NB4 (cell line): ENCODE measurements around the gene TRAF3IP3.

Experiments
- POLR2A ChIP-seq: IDR thresholded peaks from 2 replicates; pipeline ENCODE4 v1.6.1; 2011; ENCODE audit warnings: mild to moderate bottlenecking; ENCODE audit not compliant: insufficient read length; ENCODE audit errors: extremely low read depth
- TF ChIP-seq, protein P1 (sequence below): IDR thresholded peaks from 2 replicates; pipeline ENCODE4 v1.6.1; 2011; ENCODE audit warnings: low read depth, low read length
- TF ChIP-seq, protein P2 (sequence below): IDR thresholded peaks from one replicate; pipeline ENCODE4 v1.5.1; 2012; ENCODE audit warnings: low read depth, low read length

DNA sequence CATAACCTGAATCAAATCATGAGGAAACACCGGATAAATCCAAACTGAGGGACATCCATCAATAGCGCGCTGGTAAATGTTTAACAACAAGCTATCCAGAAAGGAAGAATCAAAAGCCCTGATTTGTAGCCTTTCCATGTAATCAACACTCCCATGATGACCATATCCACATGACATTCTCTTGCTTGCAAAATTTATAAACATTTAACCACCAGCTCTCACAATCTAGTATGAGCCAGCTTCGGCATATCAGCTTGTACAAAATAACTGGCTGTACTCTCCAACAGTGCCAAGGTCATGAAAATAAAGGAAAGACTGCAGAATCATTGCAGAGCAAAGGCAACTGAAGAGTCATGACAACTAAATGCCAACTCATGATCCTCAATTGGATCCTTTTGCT lies 35.5 kb upstream of the TRAF3IP3 start:
- TF ChIP-seq, protein P1, sequence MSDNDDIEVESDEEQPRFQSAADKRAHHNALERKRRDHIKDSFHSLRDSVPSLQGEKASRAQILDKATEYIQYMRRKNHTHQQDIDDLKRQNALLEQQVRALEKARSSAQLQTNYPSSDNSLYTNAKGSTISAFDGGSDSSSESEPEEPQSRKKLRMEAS: no peak
- TF ChIP-seq, protein P2, sequence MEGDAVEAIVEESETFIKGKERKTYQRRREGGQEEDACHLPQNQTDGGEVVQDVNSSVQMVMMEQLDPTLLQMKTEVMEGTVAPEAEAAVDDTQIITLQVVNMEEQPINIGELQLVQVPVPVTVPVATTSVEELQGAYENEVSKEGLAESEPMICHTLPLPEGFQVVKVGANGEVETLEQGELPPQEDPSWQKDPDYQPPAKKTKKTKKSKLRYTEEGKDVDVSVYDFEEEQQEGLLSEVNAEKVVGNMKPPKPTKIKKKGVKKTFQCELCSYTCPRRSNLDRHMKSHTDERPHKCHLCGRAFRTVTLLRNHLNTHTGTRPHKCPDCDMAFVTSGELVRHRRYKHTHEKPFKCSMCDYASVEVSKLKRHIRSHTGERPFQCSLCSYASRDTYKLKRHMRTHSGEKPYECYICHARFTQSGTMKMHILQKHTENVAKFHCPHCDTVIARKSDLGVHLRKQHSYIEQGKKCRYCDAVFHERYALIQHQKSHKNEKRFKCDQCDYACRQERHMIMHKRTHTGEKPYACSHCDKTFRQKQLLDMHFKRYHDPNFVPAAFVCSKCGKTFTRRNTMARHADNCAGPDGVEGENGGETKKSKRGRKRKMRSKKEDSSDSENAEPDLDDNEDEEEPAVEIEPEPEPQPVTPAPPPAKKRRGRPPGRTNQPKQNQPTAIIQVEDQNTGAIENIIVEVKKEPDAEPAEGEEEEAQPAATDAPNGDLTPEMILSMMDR: no peak
- no peak for TF ChIP-seq POLR2A
